ENCODE results near the gene HOXC13.

DNA sequence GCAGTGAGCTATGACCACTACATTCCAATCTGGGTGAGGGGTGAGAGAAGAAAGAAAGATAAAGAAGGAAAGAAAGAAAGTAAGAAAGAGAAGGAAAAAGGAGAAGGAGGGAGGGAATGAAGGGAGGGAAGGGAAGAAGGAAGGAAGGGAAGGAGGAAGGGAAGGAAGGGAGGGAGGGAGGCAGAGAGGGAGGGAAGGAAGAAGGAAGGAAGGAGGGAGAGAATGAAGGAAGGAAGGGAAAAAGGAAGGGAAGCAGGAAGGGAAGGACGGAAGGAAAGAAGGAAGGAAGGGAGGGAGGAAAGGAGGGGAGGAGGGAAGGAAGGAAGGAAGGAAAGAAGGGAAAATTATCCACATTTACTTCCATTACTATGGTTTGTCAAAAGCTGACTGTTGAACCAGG lies 39.4 kb upstream of the HOXC13 start:
- TF ChIP-seq, protein P1, sequence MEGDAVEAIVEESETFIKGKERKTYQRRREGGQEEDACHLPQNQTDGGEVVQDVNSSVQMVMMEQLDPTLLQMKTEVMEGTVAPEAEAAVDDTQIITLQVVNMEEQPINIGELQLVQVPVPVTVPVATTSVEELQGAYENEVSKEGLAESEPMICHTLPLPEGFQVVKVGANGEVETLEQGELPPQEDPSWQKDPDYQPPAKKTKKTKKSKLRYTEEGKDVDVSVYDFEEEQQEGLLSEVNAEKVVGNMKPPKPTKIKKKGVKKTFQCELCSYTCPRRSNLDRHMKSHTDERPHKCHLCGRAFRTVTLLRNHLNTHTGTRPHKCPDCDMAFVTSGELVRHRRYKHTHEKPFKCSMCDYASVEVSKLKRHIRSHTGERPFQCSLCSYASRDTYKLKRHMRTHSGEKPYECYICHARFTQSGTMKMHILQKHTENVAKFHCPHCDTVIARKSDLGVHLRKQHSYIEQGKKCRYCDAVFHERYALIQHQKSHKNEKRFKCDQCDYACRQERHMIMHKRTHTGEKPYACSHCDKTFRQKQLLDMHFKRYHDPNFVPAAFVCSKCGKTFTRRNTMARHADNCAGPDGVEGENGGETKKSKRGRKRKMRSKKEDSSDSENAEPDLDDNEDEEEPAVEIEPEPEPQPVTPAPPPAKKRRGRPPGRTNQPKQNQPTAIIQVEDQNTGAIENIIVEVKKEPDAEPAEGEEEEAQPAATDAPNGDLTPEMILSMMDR (conservative IDR thresholded peaks at IDR 0.05; ENCODE audit: low read length) = no peak
- no peak for TF ChIP-seq EZH2phosphoT487 (IDR thresholded peaks at IDR 0.05; ENCODE audit: borderline replicate concordance, low read depth, low read length)
